Neuronal stem cell (in vitro differentiated cells): ENCODE results near the gene HBE1.

ENCODE experiments used
- DNase-seq: peaks from one replicate; pipeline ENCODE4 v3.0.0-alpha.2; 2013; ENCODE audit warnings: low spot score
- H2AFZ ChIP-seq: one replicate; pipeline ENCODE4 v1.6.1; 2013; ENCODE audit warnings: mild to moderate bottlenecking, low read length, inconsistent platforms
- H2AK5ac ChIP-seq: 2 replicates; pipeline ENCODE4 v1.6.1; 2013; ENCODE audit warnings: low read depth, mild to moderate bottlenecking, inconsistent platforms, low read length, moderate library complexity, mixed read lengths
- H2BK120ac ChIP-seq: 2 replicates; pipeline ENCODE4 v1.6.1; 2013; ENCODE audit warnings: low read depth, mild to moderate bottlenecking, inconsistent platforms, low read length, moderate library complexity, mixed read lengths
- H2BK12ac ChIP-seq: one replicate; pipeline ENCODE4 v1.6.1; 2013; ENCODE audit warnings: low read length, inconsistent platforms
- H2BK15ac ChIP-seq: 2 replicates; pipeline ENCODE4 v1.6.1; 2013; ENCODE audit warnings: mild to moderate bottlenecking, low read length, inconsistent platforms, mixed read lengths
- H2BK5ac ChIP-seq: one replicate; pipeline ENCODE4 v1.6.1; 2013; ENCODE audit warnings: inconsistent platforms, mild to moderate bottlenecking, low read length, moderate library complexity
- H3K14ac ChIP-seq: one replicate; pipeline ENCODE4 v1.6.1; 2013; ENCODE audit warnings: low read length, inconsistent platforms
- H3K18ac ChIP-seq: 2 replicates; pipeline ENCODE4 v1.6.1; 2013; ENCODE audit warnings: low read length, inconsistent platforms
- H3K23ac ChIP-seq: 2 replicates; pipeline ENCODE4 v1.6.1; 2013; ENCODE audit warnings: low read depth, mild to moderate bottlenecking, mixed read lengths, low read length, inconsistent platforms; ENCODE audit not compliant: poor library complexity
- H3K27ac ChIP-seq: replicated peaks from 3 replicates; pipeline ENCODE4 v1.5.1; 2013; ENCODE audit warnings: low read length, inconsistent platforms
- H3K27me3 ChIP-seq, 3 experiments: 2 replicates each; pipeline ENCODE4 v1.6.1; 2013; ENCODE audit warnings: low read length in 3 of 3, mild to moderate bottlenecking in 2 of 3, inconsistent platforms in 1 of 3, low read depth in 1 of 3, mixed read lengths in 1 of 3, moderate library complexity in 1 of 3; ENCODE audit not compliant: control insufficient read depth in 3 of 3, insufficient read depth in 3 of 3
- H3K36me3 ChIP-seq, 2 donors: replicated peaks in 1 of 2; 2 replicates each; pipeline ENCODE4 v1.6.1; 2013; ENCODE audit warnings: low read length in 2 of 2; ENCODE audit not compliant: control insufficient read depth in 2 of 2, insufficient read depth in 2 of 2
- H3K4ac ChIP-seq: 2 replicates; pipeline ENCODE4 v1.6.1; 2013; ENCODE audit warnings: inconsistent platforms, mild to moderate bottlenecking, low read length, moderate library complexity
- H3K4me1 ChIP-seq, 2 donors: 1 replicate in 1 of 2; 2 replicates in 1 of 2; pipeline ENCODE4 v1.6.1; 2013; ENCODE audit warnings: low read length in 2 of 2, low read depth in 1 of 2; ENCODE audit not compliant: control insufficient read depth in 2 of 2, insufficient read depth in 1 of 2
- H3K4me2 ChIP-seq: one replicate; pipeline ENCODE4 v1.6.1; 2013; ENCODE audit warnings: mild to moderate bottlenecking, low read length, inconsistent platforms; ENCODE audit not compliant: insufficient read depth, poor library complexity, severe bottlenecking
- H3K4me3 ChIP-seq, 2 donors: 2 replicates each; pipeline ENCODE4 v1.5.1; 2013; ENCODE audit warnings: low read length in 2 of 2, mild to moderate bottlenecking in 2 of 2, inconsistent platforms in 1 of 2, moderate library complexity in 1 of 2
- H3K79me1 ChIP-seq: one replicate; pipeline ENCODE4 v1.6.1; 2013; ENCODE audit warnings: low read depth, mild to moderate bottlenecking, inconsistent platforms, low read length, moderate library complexity
- H3K9ac ChIP-seq: one replicate; pipeline ENCODE4 v1.6.1; 2013; ENCODE audit warnings: mild to moderate bottlenecking, low read depth, low read length, inconsistent platforms; ENCODE audit not compliant: poor library complexity
- H3K9me3 ChIP-seq, 2 donors: replicated peaks in 1 of 2; 2 replicates each; pipeline versions ENCODE3 to v1.6.1; 2013; ENCODE audit warnings: low read length in 2 of 2, mild to moderate bottlenecking in 2 of 2, inconsistent platforms in 1 of 2, low read depth in 1 of 2, mixed read lengths in 1 of 2, moderate library complexity in 1 of 2; ENCODE audit not compliant: control insufficient read depth in 2 of 2, insufficient read depth in 1 of 2
- H4K8ac ChIP-seq: one replicate; pipeline ENCODE4 v1.6.1; 2013; ENCODE audit warnings: low read depth, mild to moderate bottlenecking, inconsistent platforms, low read length, moderate library complexity
- H4K91ac ChIP-seq: one replicate; pipeline ENCODE4 v1.6.1; 2013; ENCODE audit warnings: low read length, low read depth, mild to moderate bottlenecking, inconsistent platforms; ENCODE audit not compliant: poor library complexity
- WGBS, 2 donors: extraction: QIAGEN DNeasy Blood & Tissue Kit; methylation state at CpG; one replicate each; pipeline ENCODE4 v1.1.7; 2013; ENCODE audit warnings: missing lambda C conversion rate in 2 of 2, mixed read lengths in 1 of 2; ENCODE audit not compliant: insufficient read length in 2 of 2, insufficient replicate concordance in 1 of 2; ENCODE audit errors: extremely low coverage in 2 of 2; 5-methylcytosine and 5-hydroxymethylcytosine counted together

The HBE1 gene

DNA sequence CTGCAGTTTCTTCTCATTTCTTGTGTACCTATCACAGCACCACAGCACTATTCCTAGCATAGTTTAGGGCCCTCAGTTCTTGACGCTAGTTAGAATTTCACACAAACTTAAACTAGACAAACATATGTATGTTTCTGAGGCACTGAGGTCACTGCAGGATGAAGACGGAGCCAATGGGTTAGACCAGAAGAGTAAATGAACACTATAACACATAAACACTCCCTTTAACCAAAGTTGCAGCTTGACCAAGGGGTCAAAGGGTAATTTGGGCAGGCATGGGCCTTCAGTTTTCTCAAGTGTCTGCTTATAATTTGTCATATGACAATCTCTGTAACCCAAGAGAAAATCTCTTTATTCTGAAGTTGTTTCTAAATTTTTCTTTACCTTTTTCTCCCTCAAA is 12.9 kb upstream of the HBE1 start:
- H3K4ac ChIP-seq: no peak overlapping the region
- no peak overlapping the region for H2AK5ac ChIP-seq
- no peak overlapping the region for H3K18ac ChIP-seq
- no peak overlapping the region for H4K8ac ChIP-seq
- H4K91ac ChIP-seq: no peak overlapping the region
- DNase-seq: no peak
- no peak overlapping the region for H2AFZ ChIP-seq
- H3K27me3 ChIP-seq: no peaks in the 10 kb centered on the region
- no CpG with 5 or more reads among the region's 2 CpGs for WGBS, 2 donors
- no peak overlapping the region for H3K9ac ChIP-seq
- no peak overlapping the region for H2BK5ac ChIP-seq
- H3K14ac ChIP-seq: no peak overlapping the region
- no peak overlapping the region for H2BK120ac ChIP-seq
- H3K9me3 ChIP-seq: no peaks in the 10 kb centered on the region
- H2BK12ac ChIP-seq: no peak overlapping the region
- H3K27ac ChIP-seq: no peak overlapping the region
- H2BK15ac ChIP-seq: no peak overlapping the region
- H3K36me3 ChIP-seq: no peaks in the 10 kb centered on the region
- H3K4me2 ChIP-seq: no peak overlapping the region
- no peak overlapping the region for H3K4me3 ChIP-seq
- H3K79me1 ChIP-seq: no peaks in the 10 kb centered on the region
- no peaks in the 10 kb centered on the region for H3K4me1 ChIP-seq
- no peak overlapping the region for H3K23ac ChIP-seq

DNA sequence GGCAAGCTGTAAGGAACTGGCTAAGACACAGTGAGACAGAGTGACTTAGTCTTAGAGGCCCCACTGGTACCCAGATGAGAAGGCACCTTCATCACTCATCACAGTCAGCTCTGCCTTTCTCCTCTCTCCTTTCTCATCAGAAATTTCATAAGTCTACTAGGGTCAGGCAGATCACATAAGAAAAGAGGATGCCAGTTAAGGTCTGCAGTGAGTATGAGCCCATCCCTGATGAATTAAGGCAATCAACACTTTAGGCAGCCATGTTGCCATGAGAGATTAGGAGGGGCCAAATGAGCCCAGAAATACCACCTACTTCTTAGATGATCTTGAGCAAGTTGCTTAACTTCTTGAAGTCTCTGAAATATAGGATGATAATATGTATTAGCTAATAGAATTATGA is 11.9 kb upstream of the HBE1 start:
- Histone ChIP-seq H3K4ac (no peak overlapping the region), H3K18ac (no peak overlapping the region), H3K9me3 (no peaks in the 10 kb centered on the region)

GRCh38 chr11:5280582-5281102 is 10.9 kb upstream of the HBE1 start:
- no peaks in the 10 kb centered on the region for H3K4me1 ChIP-seq
- H2BK15ac ChIP-seq: no peak overlapping the region
- H2BK12ac ChIP-seq: no peak overlapping the region
- no peak overlapping the region for H3K4me3 ChIP-seq
- H2AK5ac ChIP-seq: no peak overlapping the region
- H3K36me3 ChIP-seq: no peaks in the 10 kb centered on the region
- no peak overlapping the region for H3K9ac ChIP-seq
- H3K27me3 ChIP-seq: no peaks in the 10 kb centered on the region
- no peak overlapping the region for H3K4ac ChIP-seq
- no peaks in the 10 kb centered on the region for H3K79me1 ChIP-seq
- H3K27ac ChIP-seq: no peak overlapping the region
- WGBS, 2 donors: no CpG with 5 or more reads among the region's 3 CpGs
- no peak overlapping the region for H3K4me2 ChIP-seq
- no peak overlapping the region for H3K23ac ChIP-seq
- DNase-seq: no peak
- no peak overlapping the region for H2BK5ac ChIP-seq
- H2AFZ ChIP-seq: no peak overlapping the region
- no peak overlapping the region for H4K91ac ChIP-seq
- no peak overlapping the region for H3K14ac ChIP-seq
- no peak overlapping the region for H2BK120ac ChIP-seq
- no peaks in the 10 kb centered on the region for H3K9me3 ChIP-seq
- no peak overlapping the region for H3K18ac ChIP-seq
- H4K8ac ChIP-seq: no peak overlapping the region

More for the DNA sequence above, 11.9 kb upstream of the HBE1 start:
- Histone ChIP-seq H2BK5ac (no peak overlapping the region), H3K79me1 (no peaks in the 10 kb centered on the region), H2AFZ (no peak overlapping the region), H3K9ac (no peak overlapping the region), H3K27me3 (no peaks in the 10 kb centered on the region), H3K4me1 (no peaks in the 10 kb centered on the region), H2AK5ac (no peak overlapping the region), H4K8ac (no peak overlapping the region), H3K14ac (no peak overlapping the region), H3K23ac (no peak overlapping the region), H3K4me2 (no peak overlapping the region), H4K91ac (no peak overlapping the region), H2BK120ac (no peak overlapping the region), H3K4me3 (no peak overlapping the region), H2BK15ac (no peak overlapping the region), H3K36me3 (no peaks in the 10 kb centered on the region), H2BK12ac (no peak overlapping the region), H3K27ac (no peak overlapping the region)
- DNase-seq: no peak

- no peak overlapping the region for H2BK120ac ChIP-seq
- H3K36me3 ChIP-seq: no peaks in the 10 kb centered on the region
- H3K4me3 ChIP-seq: no peak overlapping the region
- no peaks in the 10 kb centered on the region for H3K79me1 ChIP-seq
- no peak overlapping the region for H2BK5ac ChIP-seq
- DNase-seq: no peak
- no peak overlapping the region for H2BK15ac ChIP-seq
- no peaks in the 10 kb centered on the region for H3K9me3 ChIP-seq
- no peak overlapping the region for H3K27ac ChIP-seq
- H3K14ac ChIP-seq: no peak overlapping the region
- no peak overlapping the region for H3K23ac ChIP-seq
- no peak overlapping the region for H2AFZ ChIP-seq
- no peak overlapping the region for H3K18ac ChIP-seq
- H3K4me1 ChIP-seq: no peaks in the 10 kb centered on the region
- H3K9ac ChIP-seq: no peak overlapping the region
- no peak overlapping the region for H2BK12ac ChIP-seq
- no CpG with 5 or more reads among the region's 4 CpGs for WGBS, 2 donors
- H3K4me2 ChIP-seq: no peak overlapping the region
- no peak overlapping the region for H4K8ac ChIP-seq
- H4K91ac ChIP-seq: no peak overlapping the region
- no peak overlapping the region for H2AK5ac ChIP-seq
- no peak overlapping the region for H3K4ac ChIP-seq
- H3K27me3 ChIP-seq: no peaks in the 10 kb centered on the region
Measured at GRCh38 chr11:5279471-5280090, 9.8 kb upstream of the HBE1 start.
